NCI-H510A (cell line): Measurements from ENCODE around the gene TMEM183A.

Experiments
- DNase-seq: peaks from one replicate; lab custom pipeline; 2025; lab: John Stamatoyannopoulos, UW

TMEM183A gene

GRCh38 chr1:203046984-203047630 is 39.9 kb downstream of the TMEM183A start:
- no peak for DNase-seq

GRCh38 chr1:203048086-203048485 is 40.9 kb downstream of the TMEM183A start:
- peak; percentile 57 for DNase-seq

GRCh38 chr1:203048555-203049051 is 41.4 kb downstream of the TMEM183A start:
- peak; percentile 85 for DNase-seq

GRCh38 chr1:203049077-203049476 is 41.9 kb downstream of the TMEM183A start:
- no peak for DNase-seq

GRCh38 chr1:203049576-203050180 is 42.5 kb downstream of the TMEM183A start:
- DNase-seq: no peak

GRCh38 chr1:203050826-203051225 is 43.7 kb downstream of the TMEM183A start:
- no peak for DNase-seq

- peak; percentile 34 for DNase-seq
Measured at GRCh38 chr1:203051841-203052324, 44.7 kb downstream of the TMEM183A start.

GRCh38 chr1:203052601-203053000 is 45.4 kb downstream of the TMEM183A start:
- no peak for DNase-seq

- no peak for DNase-seq
Measured at GRCh38 chr1:203054184-203054583, 47.0 kb downstream of the TMEM183A start.

- DNase-seq: no peak
Measured at GRCh38 chr1:203054642-203055041, 47.5 kb downstream of the TMEM183A start.

GRCh38 chr1:203055161-203055799 is 48.1 kb downstream of the TMEM183A start:
- no peak for DNase-seq

GRCh38 chr1:203056012-203056411 is 48.8 kb downstream of the TMEM183A start:
- no peak for DNase-seq

- no peak for DNase-seq
Measured at GRCh38 chr1:203056516-203056915, 49.3 kb downstream of the TMEM183A start.

GRCh38 chr1:203057911-203058675 is 50.9 kb downstream of the TMEM183A start:
- DNase-seq: no peak

GRCh38 chr1:203058676-203058935 is 51.4 kb downstream of the TMEM183A start:
- no peak for DNase-seq

GRCh38 chr1:203059485-203059884 is 52.3 kb downstream of the TMEM183A start:
- no peak for DNase-seq

- DNase-seq: no peak
Measured at GRCh38 chr1:203060115-203060514, 52.9 kb downstream of the TMEM183A start.

GRCh38 chr1:203063287-203063686 is 56.1 kb downstream of the TMEM183A start:
- DNase-seq: no peak

- no peak for DNase-seq
Measured at GRCh38 chr1:203065191-203065590, 58.0 kb downstream of the TMEM183A start.

- no peak for DNase-seq
Measured at GRCh38 chr1:203065986-203066385, 58.8 kb downstream of the TMEM183A start.

- DNase-seq: no peak
Measured at GRCh38 chr1:203066965-203067364, 59.8 kb downstream of the TMEM183A start.

- no peak for DNase-seq
Measured at GRCh38 chr1:203069030-203069747, 62.0 kb downstream of the TMEM183A start.
